GM23338 (cell line): Measurements from ENCODE around the gene PAK1IP1. TPM values are rescaled to one million over a fixed set of nuclear protein-coding genes. Genes with fewer than 3 reads are reported as not detected.

Experiments used
- ATAC-seq: fragments of 200-7000 bp; cut with Tn5 transposase; 3 replicates; pipeline ENCODE4 v1.9.1; 2020
- DNase-seq: peaks from one replicate; pipeline ENCODE4 v3.0.0-alpha.2; 2015; ENCODE audit warnings: low spot score
- H2AFZ ChIP-seq: fragments of 200-600 bp; sonication (generic); 2 replicates; pipeline ENCODE4 v1.8.0; 2016; ENCODE audit warnings: antibody characterized with exemption, mild to moderate bottlenecking, moderate library complexity
- H3F3A ChIP-seq: fragments of 200-600 bp; sonication (generic); replicated peaks from 2 replicates; pipeline ENCODE4 v1.8.0; 2017; ENCODE audit warnings: antibody characterized with exemption, mixed run types, low read depth
- H3K27ac ChIP-seq: fragments of 200-600 bp; sonication (generic); 2 replicates; pipeline ENCODE4 v1.6.1; 2016; ENCODE audit warnings: low read depth
- H3K27me3 ChIP-seq: fragments of 200-600 bp; sonication (generic); 2 replicates; pipeline ENCODE4 v1.8.0; 2016; ENCODE audit warnings: mild to moderate bottlenecking, mixed run types, moderate library complexity; ENCODE audit not compliant: insufficient read depth
- H3K36me3 ChIP-seq: fragments of 200-600 bp; sonication (generic); 2 replicates; pipeline ENCODE4 v1.8.0; 2016; ENCODE audit warnings: mild to moderate bottlenecking; ENCODE audit not compliant: insufficient read depth
- H3K4me1 ChIP-seq: fragments of 200-600 bp; sonication (generic); 2 replicates; pipeline ENCODE4 v1.8.0; 2016; ENCODE audit warnings: mild to moderate bottlenecking, moderate library complexity; ENCODE audit not compliant: insufficient read depth
- H3K4me2 ChIP-seq: fragments of 200-600 bp; sonication (generic); 2 replicates; pipeline ENCODE4 v1.7.1; 2017; ENCODE audit warnings: mixed run types
- H3K4me3 ChIP-seq: fragments of 200-600 bp; sonication (generic); 2 replicates; pipeline ENCODE4 v1.6.1; 2016; ENCODE audit warnings: mixed run types
- H3K79me2 ChIP-seq: fragments of 200-600 bp; sonication (generic); replicated peaks from 2 replicates; pipeline ENCODE4 v1.8.0; 2017; ENCODE audit warnings: mild to moderate bottlenecking; ENCODE audit not compliant: insufficient read depth
- H3K9me2 ChIP-seq: fragments of 200-600 bp; sonication (generic); 2 replicates; pipeline ENCODE4 v1.8.0; 2017; ENCODE audit not compliant: insufficient read depth
- H4K20me1 ChIP-seq: fragments of 200-600 bp; sonication (generic); replicated peaks from 2 replicates; pipeline ENCODE4 v1.8.0; 2017; ENCODE audit warnings: mild to moderate bottlenecking; ENCODE audit not compliant: insufficient read depth
- H3K27ac Mint-ChIP-seq: 2 replicates; pipeline ENCODE4 v1.8.0; 2020; ENCODE audit warnings: inconsistent platforms, mild to moderate bottlenecking, moderate library complexity, mixed read lengths
- H3K27me3 Mint-ChIP-seq: 3 replicates; pipeline ENCODE4 v1.8.0; 2022; ENCODE audit warnings: low read depth, mild to moderate bottlenecking, moderate library complexity, mixed read lengths, inconsistent platforms; ENCODE audit not compliant: insufficient read depth, poor library complexity
- H3K36me3 Mint-ChIP-seq: 3 replicates; pipeline ENCODE4 v1.8.0; 2021; ENCODE audit warnings: low read depth, mild to moderate bottlenecking, inconsistent platforms, moderate library complexity, mixed read lengths
- H3K4me1 Mint-ChIP-seq: 3 replicates; pipeline ENCODE4 v1.8.0; 2020; ENCODE audit warnings: mild to moderate bottlenecking, inconsistent platforms, mixed read lengths
- H3K4me3 Mint-ChIP-seq: 3 replicates; pipeline ENCODE4 v1.8.0; 2021; ENCODE audit warnings: moderate library complexity, mild to moderate bottlenecking, inconsistent platforms, mixed read lengths
- H3K9me3 Mint-ChIP-seq: 3 replicates; pipeline ENCODE4 v1.8.0; 2020; ENCODE audit warnings: moderate library complexity, mild to moderate bottlenecking, inconsistent platforms, mixed read lengths
- ETS1 ChIP-seq: IDR thresholded peaks from 2 replicates; pipeline ENCODE4 v1.6.1; 2016; ENCODE audit warnings: antibody characterized with exemption
- EZH2 ChIP-seq: fragments of 200-600 bp; sonication (generic); IDR thresholded peaks from one replicate; pipeline ENCODE4 v1.8.0; 2017; ENCODE audit warnings: antibody characterized with exemption, mild to moderate bottlenecking, low read depth; ENCODE audit not compliant: unreplicated experiment
- JUNB ChIP-seq: IDR thresholded peaks from one replicate; pipeline ENCODE4 v1.6.1; 2016; ENCODE audit warnings: antibody characterized with exemption; ENCODE audit not compliant: unreplicated experiment
- POLR2AphosphoS5 ChIP-seq: IDR thresholded peaks from 2 replicates; pipeline ENCODE4 v1.6.1; 2016; ENCODE audit warnings: antibody characterized with exemption, low read depth
- ZNF331 ChIP-seq: fragments of 250-450 bp; sonication (Bioruptor Pico); IDR thresholded peaks from 2 replicates; pipeline ENCODE4 v1.5.0; 2020; ENCODE audit warnings: low read depth, mild to moderate bottlenecking, moderate library complexity
- ZNF462 ChIP-seq: fragments of 250-450 bp; sonication (Bioruptor Pico); IDR thresholded peaks from 2 replicates; pipeline ENCODE4 v1.5.0; 2020; ENCODE audit warnings: mild to moderate bottlenecking, moderate library complexity
- polyA plus RNA-seq: library from polyadenylated mRNA; unstranded; fragments of >200 nt; fragmentation: Nextera tagmentation; extraction: Ambion mirVana; gene quantifications from 2 replicates; pipeline ENCODE4 v1.2.1, GENCODE V29; 2016
- total RNA-seq: library from RNA; depleted of rRNA; stranded (reverse); fragments of >200 nt; shearing (Covaris generic); gene quantifications from 2 replicates; pipeline ENCODE4 v1.2.3, GENCODE V29; 2014

The PAK1IP1 gene
- total and polyA plus RNA-seq, 2 experiments from 2014 or later = 45.5 to 93.2 TPM

- TF ChIP-seq ZNF462 = no peak
These were observed 32.6 kb upstream of the PAK1IP1 start (continued) for GRCh38 chr6:10662207-10662606.

- Histone ChIP-seq H2AFZ (no peak overlapping the region), H3K27me3 (peaks cover 13% of the 10 kb centered on the region), H3K4me1 (no peaks in the 10 kb centered on the region), H3K36me3 (no peaks in the 10 kb centered on the region), H3K79me2 (no peaks in the 10 kb centered on the region), H3K9me2 (0 out of 2 replicates have a peak, but pooled peaks cover 16% of the 10 kb centered on the region), H4K20me1 (no peaks in the 10 kb centered on the region), H3K4me2 (no peak overlapping the region), H3K27ac (no peak overlapping the region), H3F3A (0 out of 2 replicates have a peak, but pooled peaks cover 3% of the 10 kb centered on the region), H3K4me3 (no peak overlapping the region)
- H3K27ac Mint-ChIP-seq = no peak overlapping the region
- DNase-seq (no peak), ATAC-seq (no peak)
- peaks cover 3% of the 10 kb centered on the region; the same call in 2 of the 3 replicates for H3K4me1 Mint-ChIP-seq
- peaks cover 9% of the 10 kb centered on the region for H3K27me3 Mint-ChIP-seq
- H3K9me3 Mint-ChIP-seq = peaks cover 14% of the 10 kb centered on the region; the same call in 2 of the 3 replicates
- H3K4me3 Mint-ChIP-seq = no peak overlapping the region
- no peaks in the 10 kb centered on the region for H3K36me3 Mint-ChIP-seq
- TF ChIP-seq ETS1 (no peak), POLR2AphosphoS5 (no peak), JUNB (no peak), ZNF331 (CRISPR knock-in tag) (no peak), EZH2 (no peak), ZNF462 (no peak)
These were observed 32.0 kb upstream of the PAK1IP1 start for GRCh38 chr6:10662742-10663141.
